NK-92 (cell line): ENCODE measurements around the gene HNRNPA1.
"Not testable (repeated sequence)": the region's sequence is repeated elsewhere in the genome, so short reads cannot be mapped to it uniquely, and the experiment has no call there.

ENCODE experiments used
- DNase-seq: peaks from one replicate; lab custom pipeline; 2025; ENCODE audit not compliant: unreplicated experiment; lab: John Stamatoyannopoulos, UW

The HNRNPA1 gene

GRCh38 chr12:54280468-54281260, at the start of gene HNRNPA1:
TSS of gene HNRNPA1 (plus strand) at chr12:54280726. CDS start at chr12:54280808, 82 bp downstream.
- DNase-seq = peak; percentile 83

DNA sequence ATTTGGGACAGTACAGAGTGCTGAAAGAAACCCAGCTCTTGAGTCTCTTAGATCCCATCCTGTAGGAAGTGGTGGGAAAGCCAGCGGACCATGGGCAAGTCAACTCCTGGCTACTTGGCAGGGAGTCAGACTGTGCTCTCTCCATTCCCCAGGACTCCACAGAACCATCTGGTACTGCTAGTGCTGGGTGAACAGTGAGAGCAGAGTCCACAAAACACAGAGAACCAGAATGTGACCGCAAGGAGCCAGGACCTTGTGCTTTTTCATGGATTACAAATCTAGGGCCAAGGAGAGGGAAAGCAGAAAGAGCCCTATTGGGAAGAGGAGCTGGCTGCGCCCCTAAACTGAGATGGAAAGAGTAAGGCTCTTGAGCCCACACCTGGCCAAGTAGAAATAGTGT, 49.3 kb upstream of the HNRNPA1 start:
- not testable (repeated sequence) for DNase-seq

- no peak for DNase-seq
Measured at GRCh38 chr12:54232790-54233189, 47.7 kb upstream of the HNRNPA1 start.

DNA sequence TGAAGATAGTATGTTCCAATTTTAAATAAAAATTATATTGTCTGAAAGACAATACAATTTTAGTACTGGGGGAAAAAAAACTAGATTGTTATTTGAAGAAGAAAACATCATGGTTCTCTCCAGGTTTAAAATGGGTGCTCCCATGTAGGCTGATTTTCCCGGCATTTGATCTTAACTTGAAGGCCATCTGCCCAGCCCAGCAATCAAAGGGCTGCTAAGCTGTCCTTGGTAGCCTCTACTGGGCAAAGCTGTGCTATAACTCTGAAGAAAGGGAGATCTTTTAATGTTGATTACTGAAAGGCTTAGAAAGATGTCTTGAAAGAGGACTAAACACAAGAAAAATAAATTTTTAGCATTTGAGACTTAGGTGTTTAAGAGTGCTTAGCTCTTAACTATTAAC, 42.0 kb upstream of the HNRNPA1 start:
- no peak for DNase-seq

GRCh38 chr12:54239620-54240019, 40.9 kb upstream of the HNRNPA1 start:
- DNase-seq = no peak

DNA sequence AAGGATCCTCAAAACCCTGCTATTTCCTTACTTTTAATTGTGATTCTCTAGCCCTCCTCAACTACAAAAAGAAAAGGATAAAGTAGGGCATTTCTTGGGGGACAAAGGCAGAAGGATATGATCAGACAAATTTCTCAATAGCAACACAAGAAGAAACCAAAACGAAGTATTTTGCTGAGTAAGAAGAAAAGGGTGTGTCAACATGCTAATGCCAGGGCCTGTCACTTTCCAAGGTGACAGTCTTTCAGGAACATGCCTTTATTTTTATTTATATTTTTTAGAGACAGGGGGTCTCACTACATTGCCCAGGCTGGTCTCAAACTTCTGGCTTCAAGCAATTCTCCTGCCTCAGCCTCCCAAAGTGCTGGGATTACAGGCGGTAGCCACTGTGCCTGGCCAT, 40.4 kb upstream of the HNRNPA1 start:
- no peak for DNase-seq

DNA sequence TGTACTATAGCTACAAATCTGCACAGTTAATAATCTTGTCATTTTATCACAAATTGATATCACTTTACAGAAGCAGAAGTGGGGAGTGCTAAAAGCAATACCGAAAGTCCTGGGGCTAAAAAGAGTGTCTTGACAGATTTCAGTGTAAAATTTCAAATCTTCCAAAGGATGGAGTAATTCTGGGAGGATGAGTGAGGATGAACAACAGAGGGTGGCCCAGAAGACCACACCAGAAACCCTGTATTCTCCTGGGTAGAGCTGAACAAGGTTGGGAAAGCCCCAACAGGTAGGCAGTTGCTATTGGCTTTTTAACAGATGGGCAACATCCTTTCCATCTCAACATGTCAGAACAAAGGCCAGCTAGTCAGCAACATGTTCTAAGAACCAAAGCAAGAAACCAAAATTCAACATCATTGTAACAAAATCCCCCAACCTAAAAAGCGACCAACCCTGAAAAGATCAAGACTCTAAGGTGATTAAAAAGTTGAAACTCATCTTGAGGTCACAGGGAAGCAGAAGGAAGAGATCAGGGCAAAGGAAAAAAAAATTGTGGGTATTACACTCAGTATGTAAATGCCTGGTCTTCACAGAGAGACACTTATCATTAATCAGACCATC, 39.4 kb upstream of the HNRNPA1 start:
- no peak for DNase-seq

DNA sequence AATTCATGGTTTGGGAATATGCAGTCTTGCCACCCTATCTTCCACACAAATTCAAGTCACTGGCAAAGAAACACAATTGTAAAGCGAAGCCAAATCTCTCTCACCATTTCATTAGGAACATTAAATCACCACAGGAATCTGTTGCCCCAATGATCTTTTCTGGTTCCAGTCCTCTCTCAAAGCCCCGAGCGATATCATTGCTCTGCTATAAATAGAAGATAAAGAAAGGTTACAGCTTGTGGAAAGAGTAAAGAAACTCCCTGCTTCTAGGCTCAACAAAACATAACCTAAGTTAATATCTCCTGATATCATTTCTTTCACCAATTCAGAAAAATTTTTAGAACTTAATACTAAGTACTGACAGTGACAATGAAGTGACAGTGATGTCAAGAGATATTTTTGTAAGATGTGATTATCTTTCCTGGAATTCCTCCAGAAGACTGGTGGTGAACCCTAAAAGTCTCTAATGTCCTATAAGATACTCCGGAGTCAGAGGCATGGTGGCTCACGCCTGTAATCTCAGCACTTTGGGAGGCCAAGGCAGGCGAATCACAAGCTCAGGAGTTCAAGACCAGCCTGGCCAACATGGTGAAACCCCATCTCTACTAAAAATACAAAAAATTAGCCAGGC, 34.4 kb upstream of the HNRNPA1 start:
- DNase-seq = no peak

DNA sequence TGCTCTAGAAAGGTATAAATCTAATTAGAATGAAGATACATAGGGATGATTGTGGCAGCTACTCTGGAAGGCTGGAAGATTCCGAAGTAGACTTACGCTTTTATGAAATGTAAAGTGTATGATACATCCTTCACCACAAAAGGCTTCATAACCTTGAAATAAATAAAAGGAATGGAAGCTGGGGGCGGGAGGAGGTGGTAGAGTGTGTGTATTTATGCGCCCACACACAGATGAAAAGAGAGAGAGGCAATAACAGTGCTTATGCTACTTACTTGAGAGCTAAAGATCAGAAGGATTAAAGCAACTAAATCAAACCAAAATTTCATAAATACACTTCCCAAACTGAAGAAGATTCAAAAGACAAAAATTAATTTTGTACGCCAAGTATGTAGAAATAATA, 31.0 kb upstream of the HNRNPA1 start:
- no peak for DNase-seq

GRCh38 chr12:54251667-54252284, 28.8 kb upstream of the HNRNPA1 start:
- no peak for DNase-seq

- no peak for DNase-seq
Measured at GRCh38 chr12:54253240-54253639, 27.3 kb upstream of the HNRNPA1 start.

DNA sequence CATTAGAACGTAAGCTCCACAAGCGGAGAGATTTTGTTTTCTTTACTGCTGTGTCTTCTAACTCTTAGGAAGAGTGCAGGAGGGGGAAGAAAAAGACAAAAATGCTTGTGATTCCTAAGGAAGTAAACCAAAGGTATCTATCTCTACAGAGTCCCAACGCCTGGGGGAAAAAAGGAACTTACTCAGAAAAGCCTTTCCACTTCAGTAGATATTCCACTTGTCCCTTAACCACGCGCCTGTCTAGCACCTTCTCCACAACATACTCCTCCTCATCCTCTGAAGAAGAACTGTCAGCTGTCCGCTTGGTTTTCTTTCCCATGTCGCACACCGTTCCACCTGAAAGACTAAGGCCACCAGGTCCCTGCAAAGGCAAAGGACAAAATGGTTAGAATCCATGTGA, 23.2 kb upstream of the HNRNPA1 start:
- DNase-seq = no peak

- DNase-seq = no peak
Measured at GRCh38 chr12:54258201-54258681, 22.3 kb upstream of the HNRNPA1 start.

DNA sequence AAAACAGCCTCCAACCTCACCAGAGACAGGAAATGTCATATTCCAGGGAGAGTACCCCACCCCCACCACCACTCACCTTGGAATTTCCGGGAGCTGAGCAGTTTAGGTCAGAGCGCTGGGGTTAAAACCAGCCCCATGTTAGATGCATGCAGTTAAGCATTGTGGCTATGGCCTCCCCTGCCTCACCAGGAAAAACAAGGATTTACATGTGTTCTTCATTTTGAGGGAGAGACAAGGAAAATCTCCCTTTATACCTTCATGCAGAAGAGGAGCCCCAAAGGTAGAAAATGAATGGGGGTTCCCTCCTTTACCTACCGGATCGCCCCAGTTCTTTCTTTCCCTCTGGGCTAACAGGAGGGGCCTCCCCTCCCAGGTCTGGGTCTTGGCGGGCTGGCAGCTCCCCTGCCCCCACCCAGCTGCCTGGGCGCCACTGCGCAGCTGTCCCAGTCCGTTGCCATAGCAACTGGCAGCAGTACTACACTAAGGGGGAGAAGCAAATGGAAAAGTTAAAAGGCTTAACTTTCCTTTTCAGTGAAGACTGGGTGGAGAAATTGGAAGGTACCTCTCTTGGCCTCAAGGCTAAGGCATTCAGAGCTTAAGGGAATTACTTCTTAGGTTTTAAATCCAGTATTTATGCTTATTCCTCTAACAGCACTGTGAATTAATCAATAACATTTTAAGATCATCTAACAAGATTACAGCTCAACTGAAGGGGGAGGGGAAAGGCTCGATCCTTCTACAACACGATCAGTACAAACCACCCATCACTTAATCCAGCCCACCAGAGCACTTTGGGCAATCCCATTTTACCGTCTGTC, 21.1 kb upstream of the HNRNPA1 start:
- no peak for DNase-seq

- no peak for DNase-seq
Measured at GRCh38 chr12:54261815-54262402, 18.6 kb upstream of the HNRNPA1 start.

GRCh38 chr12:54262403-54262925, 18.1 kb upstream of the HNRNPA1 start:
- DNase-seq = no peak

DNA sequence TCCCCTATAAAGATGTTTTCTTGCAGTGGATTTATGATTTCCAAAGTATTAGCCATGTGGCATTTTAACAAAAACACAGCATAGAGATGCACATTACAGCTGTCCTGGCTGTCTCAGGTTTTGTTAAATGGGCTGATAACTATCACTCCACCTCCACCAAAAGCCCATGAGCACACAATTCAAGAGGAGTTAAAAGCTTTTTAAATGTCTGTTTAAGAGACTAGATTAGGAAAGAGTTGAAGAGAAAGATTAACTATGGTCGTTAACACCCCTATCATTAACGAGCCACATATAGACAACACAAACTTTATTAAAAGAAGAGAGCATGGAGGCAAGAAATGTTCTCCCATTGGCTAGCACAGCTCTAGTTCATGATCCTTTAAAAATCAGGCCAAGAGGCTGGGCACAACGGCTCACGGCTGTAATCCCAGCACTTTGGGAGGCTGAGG, 15.1 kb upstream of the HNRNPA1 start:
- no peak for DNase-seq

DNA sequence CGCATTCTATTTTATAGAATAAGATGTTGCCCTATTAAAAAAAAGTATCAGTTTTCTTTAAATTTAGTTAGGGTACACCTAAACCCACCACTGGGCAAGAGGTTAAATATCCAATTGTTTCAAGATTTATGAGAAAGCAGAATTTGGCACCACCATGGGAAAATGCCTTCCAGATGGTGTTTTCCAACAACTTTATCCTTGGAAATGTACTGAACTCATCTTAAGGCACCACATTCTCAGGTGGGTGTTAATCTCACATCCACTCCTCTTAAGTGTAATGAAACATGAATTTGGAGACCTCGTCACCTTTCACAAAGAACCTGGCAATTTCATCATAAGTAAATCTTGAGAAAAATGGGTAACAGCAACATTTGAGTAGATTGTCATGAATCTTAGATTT, 13.7 kb upstream of the HNRNPA1 start:
- DNase-seq = no peak

DNA sequence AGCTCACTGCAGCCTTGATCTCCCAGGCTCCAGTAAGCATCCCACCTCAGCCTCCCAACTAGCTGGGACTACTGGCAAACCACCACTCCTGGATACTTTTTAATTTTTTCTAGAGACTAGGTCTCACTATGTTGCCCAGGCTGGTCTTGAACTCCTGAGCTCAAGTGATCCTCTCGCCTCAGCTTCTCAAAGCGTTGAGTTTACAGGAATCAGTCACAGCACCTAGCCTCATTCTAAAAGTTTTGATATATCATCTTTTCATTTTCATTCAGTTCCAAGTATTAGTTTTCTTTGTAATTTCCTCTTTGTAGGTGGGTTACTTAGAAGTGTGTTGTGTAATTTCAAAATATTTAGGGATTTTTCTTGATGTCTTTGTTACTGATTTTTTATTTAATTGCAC, 10.2 kb upstream of the HNRNPA1 start:
- DNase-seq = no peak

GRCh38 chr12:54272214-54272613, 8.3 kb upstream of the HNRNPA1 start:
- no peak for DNase-seq
